ENCODE measurements around the gene ARHGEF4. TPM values are rescaled to one million over a fixed set of nuclear protein-coding genes. Genes with fewer than 3 reads are reported as not detected.

The ARHGEF4 gene
- 0.41 TPM in 1 of 2 replicates, not detected in the other for total RNA-seq

- intact Hi-C loops (cut with micrococcal nuclease) = loop anchor here (2.0 kb wide), 1 partner anchor 38 kb away; no protein-coding TSS in a partner anchor
Observed at GRCh38 chr2:130836501-130837174, at the start of gene ARHGEF4. ARHGEF4 (plus strand) TSS chr2:130836914; CDS start chr2:130836954, 40 bp downstream.

- intact Hi-C loops (cut with micrococcal nuclease) = no loop called here
Observed at GRCh38 chr2:130787841-130788240, 48.9 kb upstream of the ARHGEF4 start.

GRCh38 chr2:130790312-130790711 lies 46.4 kb upstream of the ARHGEF4 start:
- intact Hi-C loops (cut with micrococcal nuclease) = loop anchor here (10.0 kb wide), 1 partner anchor 254 kb away; no protein-coding TSS in a partner anchor

GRCh38 chr2:130790804-130791616 lies 45.7 kb upstream of the ARHGEF4 start:
- intact Hi-C loops (cut with micrococcal nuclease) = loop anchor here (10.0 kb wide), 1 partner anchor 254 kb away; no protein-coding TSS in a partner anchor

GRCh38 chr2:130791617-130791939 lies 45.1 kb upstream of the ARHGEF4 start:
- intact Hi-C loops (cut with micrococcal nuclease) = loop anchor here (10.0 kb wide), 1 partner anchor 253 kb away; no protein-coding TSS in a partner anchor

- intact Hi-C loops (cut with micrococcal nuclease) = loop anchor here (5.0 to 10.0 kb wide), 3 partner anchors 249 to 887 kb away; partner anchors contain the start of gene PLEKHB2
Observed at GRCh38 chr2:130795431-130795830, 41.3 kb upstream of the ARHGEF4 start.

- intact Hi-C loops (cut with micrococcal nuclease) = loop anchor here (5.0 to 10.0 kb wide), 3 partner anchors 249 to 886 kb away; partner anchors contain the start of gene PLEKHB2
Observed at GRCh38 chr2:130796290-130796689, 40.4 kb upstream of the ARHGEF4 start.

GRCh38 chr2:130797493-130798435 lies 39.0 kb upstream of the ARHGEF4 start:
- intact Hi-C loops (cut with micrococcal nuclease) = loop anchor here (1.0 to 10.0 kb wide), 9 partner anchors 27 to 885 kb away; partner anchors contain the start of genes ARHGEF4, FAM168B and PLEKHB2

- intact Hi-C loops (cut with micrococcal nuclease) = loop anchor here (1.0 to 10.0 kb wide), 6 partner anchors 26 to 884 kb away; partner anchors contain the start of genes ARHGEF4, FAM168B and PLEKHB2
Observed at GRCh38 chr2:130798472-130799218, 38.1 kb upstream of the ARHGEF4 start.

- intact Hi-C loops (cut with micrococcal nuclease) = loop anchor here (2.0 to 10.0 kb wide), 5 partner anchors 38 to 883 kb away; partner anchors contain the start of genes ARHGEF4, FAM168B and PLEKHB2
Observed at GRCh38 chr2:130799295-130799694, 37.4 kb upstream of the ARHGEF4 start.

GRCh38 chr2:130805613-130806012 lies 31.1 kb upstream of the ARHGEF4 start:
- intact Hi-C loops (cut with micrococcal nuclease) = no loop called here

GRCh38 chr2:130806370-130806769 lies 30.3 kb upstream of the ARHGEF4 start:
- intact Hi-C loops (cut with micrococcal nuclease) = no loop called here

GRCh38 chr2:130807659-130808385 lies 28.9 kb upstream of the ARHGEF4 start:
- intact Hi-C loops (cut with micrococcal nuclease) = no loop called here

- intact Hi-C loops (cut with micrococcal nuclease) = no loop called here
Observed at GRCh38 chr2:130808482-130809268, 28.0 kb upstream of the ARHGEF4 start.

- intact Hi-C loops (cut with micrococcal nuclease) = no loop called here
Observed at GRCh38 chr2:130810490-130810889, 26.2 kb upstream of the ARHGEF4 start.

GRCh38 chr2:130813722-130814121 lies 23.0 kb upstream of the ARHGEF4 start:
- intact Hi-C loops (cut with micrococcal nuclease) = no loop called here

- intact Hi-C loops (cut with micrococcal nuclease) = no loop called here
Observed at GRCh38 chr2:130814931-130815680, 21.6 kb upstream of the ARHGEF4 start.

- intact Hi-C loops (cut with micrococcal nuclease) = no loop called here
Observed at GRCh38 chr2:130818809-130819208, 17.9 kb upstream of the ARHGEF4 start.

Measured in T-helper 2 cell treated with Interferon-gamma antibody and Interleukin-4, amounts not matched to agents 100 ng/mL and 5 ng/mL, for 36 hours (primary cell).